Activated CD8-positive, alpha-beta memory T cell treated with anti-CD3 and anti-CD28 coated beads, Interleukin-2, amount 50 U/mL, for 48 hours (primary cell): ENCODE data around the gene S1PR4.
"Not testable (repeated sequence)": the region's sequence is repeated elsewhere in the genome, so short reads cannot be mapped to it uniquely, and the experiment has no call there.

Experiments used
- DNase-seq: peaks from one replicate; pipeline ENCODE4 v3.0.0-alpha.2; 2020

The S1PR4 gene

DNA sequence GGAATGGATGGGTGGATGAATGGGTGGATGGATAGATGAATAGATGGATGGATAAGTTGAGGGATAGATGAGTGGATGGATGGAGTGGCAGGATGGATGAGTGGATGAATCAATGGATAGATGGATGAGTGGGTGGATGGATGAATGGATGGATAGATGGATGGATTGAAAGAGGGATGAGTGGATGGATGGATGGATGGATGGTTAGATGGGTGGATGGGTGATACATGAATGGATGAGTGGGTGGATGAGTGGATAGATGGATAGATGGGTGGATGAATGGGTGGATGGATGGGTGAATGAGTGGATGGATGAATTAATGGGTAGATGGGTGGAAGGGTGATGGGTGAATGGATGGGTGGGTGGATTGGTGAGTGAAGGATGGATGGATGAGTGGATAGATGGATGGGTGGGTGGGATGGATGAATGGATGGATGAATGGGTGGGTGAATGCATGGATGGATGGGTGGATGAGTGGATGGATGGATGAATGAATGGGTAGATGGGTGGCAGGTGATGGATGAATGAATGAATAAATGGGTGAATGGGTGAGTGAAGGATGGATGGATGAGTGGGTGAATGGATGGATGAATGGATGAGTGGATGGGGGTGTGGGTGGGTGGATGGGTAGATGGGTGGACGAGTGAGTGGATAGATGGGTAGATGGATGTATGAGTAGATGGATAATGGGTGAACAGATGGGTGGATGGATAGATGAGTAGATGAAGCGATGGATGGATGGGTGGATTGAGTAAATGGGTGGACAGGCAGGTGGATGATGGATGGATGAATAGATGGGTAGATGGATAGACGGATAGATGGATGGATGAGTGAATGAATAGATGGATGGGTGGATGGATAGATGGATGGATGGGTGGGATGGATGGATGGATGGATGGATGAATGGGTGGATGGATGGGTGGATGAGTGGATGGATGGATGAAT lies 25.0 kb upstream of the S1PR4 start:
- no peak for DNase-seq

DNA sequence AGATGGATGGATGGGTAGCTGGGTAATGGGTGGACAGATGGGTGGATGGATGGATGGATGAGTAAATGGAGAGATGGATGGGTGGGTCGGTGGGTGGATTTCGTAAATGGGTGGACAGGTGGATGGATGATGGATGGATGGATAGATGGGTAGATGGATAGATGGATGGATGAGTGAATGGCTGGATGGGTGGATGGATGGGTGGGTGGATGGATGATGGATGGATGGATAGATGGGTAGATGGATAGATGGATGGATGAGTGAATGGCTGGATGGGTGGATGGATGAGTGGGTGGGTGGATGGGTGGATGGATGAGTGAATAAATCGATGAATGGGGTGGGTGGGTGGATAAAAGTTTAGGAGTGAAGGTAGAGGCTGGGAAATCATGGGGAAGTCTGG lies 24.1 kb upstream of the S1PR4 start:
- not testable (repeated sequence) for DNase-seq

DNA sequence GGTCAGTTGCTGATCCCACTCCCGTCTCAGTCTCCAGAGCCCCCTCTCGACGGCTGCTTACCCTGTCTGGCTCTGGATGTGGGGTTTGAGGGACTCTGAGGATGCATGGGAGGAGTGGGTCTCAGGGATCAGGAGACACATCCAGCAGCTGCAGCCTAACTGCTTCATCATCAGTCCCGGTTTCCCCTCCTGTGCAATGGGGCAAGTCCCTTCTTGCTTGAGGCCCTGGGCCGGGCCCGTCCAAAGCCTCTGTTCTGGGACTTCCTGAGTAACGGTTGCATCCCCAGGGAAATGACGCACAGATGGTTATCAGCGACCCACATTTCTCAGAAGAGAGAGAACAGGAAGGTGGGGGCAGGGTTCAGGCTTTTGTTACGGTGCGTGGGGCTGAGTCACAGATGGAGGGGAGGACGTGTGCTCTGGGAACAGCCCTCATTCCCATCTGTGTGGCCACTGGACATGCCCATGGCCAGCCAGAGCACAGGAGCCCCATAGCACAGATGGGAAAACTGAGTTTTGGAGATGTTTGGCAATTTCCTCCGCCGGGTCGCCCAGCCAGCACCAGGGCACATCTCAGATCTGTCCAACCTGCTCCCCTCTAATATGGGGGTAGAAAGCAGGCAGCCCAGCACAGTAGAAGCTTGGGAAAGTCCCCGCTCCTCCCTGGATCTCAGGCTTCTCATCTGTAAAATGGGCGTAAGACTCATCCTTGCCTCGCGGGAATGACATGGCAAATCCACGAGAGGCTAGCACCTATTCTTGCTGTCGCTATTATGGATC lies 23.4 kb upstream of the S1PR4 start:
- DNase-seq: peak; percentile 86

DNA sequence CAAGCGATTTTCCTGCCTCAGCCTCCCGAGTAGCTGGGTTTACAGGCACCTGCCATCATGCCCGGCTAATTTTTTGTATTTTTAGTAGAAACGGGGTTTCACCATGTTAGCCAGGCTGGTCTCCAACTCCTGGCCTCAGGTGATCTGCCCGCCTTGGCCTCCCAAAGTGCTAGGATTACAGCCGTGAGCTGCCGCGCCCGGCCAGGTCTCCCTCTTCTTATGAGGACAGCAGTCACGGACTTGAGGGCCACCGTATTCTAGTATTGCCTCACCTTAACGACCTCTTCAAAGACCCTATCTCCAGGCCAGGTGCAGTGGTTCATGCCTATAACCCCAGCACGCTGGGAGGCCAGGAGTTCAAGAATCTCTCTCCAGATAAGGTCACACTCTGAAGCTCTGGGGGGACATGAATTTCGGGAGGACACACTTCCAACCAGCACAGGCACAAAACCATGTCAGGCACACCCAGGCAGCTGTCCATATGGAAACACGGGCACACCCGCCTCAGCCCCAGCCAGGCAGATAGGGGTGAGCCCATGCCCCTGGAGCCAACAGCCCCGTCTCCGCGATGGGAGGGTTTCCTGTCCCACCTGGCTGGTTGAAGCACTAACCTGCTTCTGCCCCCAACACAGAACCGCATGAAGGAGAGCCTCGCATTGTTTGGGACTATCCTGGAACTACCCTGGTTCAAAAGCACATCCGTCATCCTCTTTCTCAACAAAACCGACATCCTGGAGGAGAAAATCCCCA lies 21.3 kb upstream of the S1PR4 start:
- DNase-seq: no peak

DNA sequence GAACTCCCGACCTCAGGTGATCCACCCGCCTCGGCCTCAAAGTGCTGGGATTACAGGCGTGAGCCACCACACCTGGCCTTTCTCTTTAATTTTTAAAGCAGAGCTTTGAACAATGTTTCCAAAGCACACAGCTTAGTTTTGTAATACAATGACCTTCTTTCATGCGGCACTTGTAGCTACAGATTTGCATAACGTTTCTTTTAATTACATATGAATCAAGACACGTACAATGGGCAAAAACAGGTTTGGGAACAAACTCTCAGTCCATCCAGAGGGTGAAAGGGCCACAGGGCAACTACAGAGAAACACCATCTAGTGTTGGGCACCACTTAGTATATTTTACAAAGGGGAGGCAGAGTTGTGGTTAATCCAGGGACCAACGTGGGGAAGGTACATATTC lies 19.0 kb upstream of the S1PR4 start:
- no peak for DNase-seq

DNA sequence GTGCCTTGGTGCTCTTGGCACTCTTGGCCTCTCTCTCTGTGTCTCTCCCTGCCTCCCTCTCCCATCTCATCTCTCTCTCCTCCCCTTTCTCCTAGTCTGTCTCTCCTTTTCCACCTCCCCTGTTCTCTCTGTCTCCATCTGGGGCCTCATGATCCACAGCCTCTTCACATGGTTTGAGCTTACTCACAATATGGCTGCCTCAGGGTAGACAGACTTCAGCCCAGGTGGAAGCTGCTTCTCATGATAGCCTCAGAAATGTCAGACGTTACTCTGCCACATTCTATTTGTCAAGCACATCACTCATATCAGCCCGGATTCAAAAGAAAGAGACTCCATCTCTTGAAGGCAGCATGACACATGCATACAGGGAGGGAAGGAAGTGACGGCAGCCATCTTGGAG lies 18.4 kb upstream of the S1PR4 start:
- DNase-seq: no peak

DNA sequence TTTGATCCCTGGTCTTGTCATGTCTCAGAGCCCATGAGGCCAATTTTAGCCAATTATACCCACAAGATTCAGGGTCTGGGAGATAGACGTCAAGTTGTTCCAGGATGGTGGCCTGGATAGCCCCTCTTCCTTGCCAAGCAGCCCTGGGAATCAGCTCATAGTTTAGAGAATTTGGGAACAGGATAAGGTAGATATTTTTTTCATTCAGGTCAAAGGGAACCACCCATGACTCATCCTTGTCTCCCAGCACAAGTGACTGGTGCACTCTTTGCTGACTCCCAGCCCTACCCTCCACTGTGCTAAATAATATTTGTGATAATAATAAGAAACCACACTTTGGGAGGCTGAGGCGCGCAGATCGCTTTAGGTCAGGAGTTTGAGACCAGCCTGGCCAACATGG lies 17.1 kb upstream of the S1PR4 start:
- no peak for DNase-seq

DNA sequence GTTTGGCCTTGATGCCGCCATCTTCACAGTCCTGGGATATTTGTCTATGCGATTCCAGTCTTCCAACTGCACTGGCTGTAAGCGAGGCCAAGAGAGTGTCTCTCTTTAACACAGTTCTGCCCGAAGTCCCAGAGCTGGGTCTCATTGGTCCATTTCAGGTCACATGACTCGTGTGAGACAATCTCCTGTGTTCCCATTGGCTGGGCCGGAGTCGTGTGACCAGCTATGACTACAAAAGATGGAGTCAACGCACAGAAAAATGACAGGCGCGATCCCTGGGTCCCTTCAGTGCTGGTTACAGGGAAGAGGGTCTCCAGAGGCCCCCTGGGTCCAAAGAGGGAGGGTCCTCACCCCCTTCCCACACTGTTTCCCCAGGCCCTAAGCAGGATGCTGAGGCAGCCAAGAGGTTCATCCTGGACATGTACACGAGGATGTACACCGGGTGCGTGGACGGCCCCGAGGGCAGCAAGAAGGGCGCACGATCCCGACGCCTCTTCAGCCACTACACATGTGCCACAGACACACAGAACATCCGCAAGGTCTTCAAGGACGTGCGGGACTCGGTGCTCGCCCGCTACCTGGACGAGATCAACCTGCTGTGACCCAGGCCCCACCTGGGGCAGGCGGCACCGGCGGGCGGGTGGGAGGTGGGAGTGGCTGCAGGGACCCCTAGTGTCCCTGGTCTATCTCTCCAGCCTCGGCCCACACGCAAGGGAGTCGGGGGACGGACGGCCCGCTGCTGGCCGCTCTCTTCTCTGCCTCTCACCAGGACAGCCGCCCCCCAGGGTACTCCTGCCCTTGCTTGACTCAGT lies 15.9 kb upstream of the S1PR4 start:
- no peak for DNase-seq

DNA sequence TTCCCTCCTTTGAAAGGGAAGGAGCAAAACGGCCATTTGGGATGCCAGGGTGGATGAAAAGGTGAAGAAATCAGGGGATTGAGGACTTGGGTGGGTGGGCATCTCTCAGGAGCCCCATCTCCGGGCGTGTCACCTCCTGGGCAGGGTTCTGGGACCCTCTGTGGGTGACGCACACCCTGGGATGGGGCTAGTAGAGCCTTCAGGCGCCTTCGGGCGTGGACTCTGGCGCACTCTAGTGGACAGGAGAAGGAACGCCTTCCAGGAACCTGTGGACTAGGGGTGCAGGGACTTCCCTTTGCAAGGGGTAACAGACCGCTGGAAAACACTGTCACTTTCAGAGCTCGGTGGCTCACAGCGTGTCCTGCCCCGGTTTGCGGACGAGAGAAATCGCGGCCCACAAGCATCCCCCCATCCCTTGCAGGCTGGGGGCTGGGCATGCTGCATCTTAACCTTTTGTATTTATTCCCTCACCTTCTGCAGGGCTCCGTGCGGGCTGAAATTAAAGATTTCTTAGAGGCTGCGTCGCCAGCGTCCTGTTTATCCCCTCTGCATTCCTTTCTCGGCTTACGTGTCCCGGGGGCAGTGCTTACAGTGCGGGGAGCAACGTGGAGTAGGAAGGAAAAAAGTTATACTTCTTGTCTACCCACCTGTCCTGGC lies 15.2 kb upstream of the S1PR4 start:
- DNase-seq: peak; percentile 83

DNA sequence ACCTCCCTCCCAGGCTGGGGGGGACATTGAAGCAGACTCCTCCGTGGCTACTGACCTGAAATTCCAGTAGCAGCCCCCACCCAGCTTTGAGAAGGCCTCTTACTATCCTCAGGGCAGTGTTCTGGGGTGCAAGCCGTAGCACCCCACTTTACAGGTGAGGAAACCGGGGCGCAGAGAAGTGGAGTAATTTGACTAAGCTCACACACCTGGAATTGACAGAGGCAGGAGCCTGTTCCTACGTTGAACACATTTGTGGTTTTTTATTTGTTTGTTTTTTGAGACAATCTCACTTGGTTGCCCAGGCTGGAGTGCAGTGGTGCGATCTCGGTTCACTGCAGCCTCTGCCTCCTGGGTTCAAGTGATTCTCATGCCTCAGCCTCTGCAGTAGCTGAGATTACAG lies 14.6 kb upstream of the S1PR4 start:
- no peak for DNase-seq

DNA sequence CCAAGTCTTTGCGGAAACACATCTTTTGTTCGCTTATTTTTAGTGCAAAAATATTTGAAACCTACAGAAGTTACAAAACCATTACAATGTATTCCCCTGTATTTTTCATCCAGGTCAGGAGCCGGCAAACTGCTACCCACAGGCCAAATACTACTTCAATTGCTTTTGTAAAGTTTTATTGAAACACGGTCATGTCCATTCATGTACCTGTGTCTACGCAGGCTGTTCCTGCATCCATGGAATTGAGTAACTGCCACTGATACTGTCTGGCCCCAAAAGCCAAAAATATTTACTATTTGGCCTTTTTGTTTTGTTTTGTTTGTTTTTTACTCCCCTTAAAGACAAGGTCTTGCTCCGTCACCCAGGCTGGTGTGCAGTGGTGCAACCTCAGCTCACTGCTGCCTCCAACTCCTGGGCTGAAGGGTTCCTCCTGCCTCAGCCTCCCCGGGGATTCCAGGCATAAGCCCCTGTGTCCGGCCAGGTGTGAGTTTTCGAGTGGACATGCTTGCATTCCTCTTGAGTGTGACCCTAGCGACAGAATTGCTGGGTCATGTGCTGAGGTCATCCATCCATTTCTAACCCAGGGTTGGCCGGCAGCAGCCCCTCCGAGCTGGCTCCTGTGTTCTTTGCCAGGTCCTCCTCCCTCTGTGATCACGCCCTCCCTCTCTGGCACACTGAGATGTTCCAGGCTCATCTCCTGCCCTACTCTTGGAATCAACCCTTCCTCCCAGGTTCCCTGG lies 10.9 kb upstream of the S1PR4 start:
- no peak for DNase-seq

DNA sequence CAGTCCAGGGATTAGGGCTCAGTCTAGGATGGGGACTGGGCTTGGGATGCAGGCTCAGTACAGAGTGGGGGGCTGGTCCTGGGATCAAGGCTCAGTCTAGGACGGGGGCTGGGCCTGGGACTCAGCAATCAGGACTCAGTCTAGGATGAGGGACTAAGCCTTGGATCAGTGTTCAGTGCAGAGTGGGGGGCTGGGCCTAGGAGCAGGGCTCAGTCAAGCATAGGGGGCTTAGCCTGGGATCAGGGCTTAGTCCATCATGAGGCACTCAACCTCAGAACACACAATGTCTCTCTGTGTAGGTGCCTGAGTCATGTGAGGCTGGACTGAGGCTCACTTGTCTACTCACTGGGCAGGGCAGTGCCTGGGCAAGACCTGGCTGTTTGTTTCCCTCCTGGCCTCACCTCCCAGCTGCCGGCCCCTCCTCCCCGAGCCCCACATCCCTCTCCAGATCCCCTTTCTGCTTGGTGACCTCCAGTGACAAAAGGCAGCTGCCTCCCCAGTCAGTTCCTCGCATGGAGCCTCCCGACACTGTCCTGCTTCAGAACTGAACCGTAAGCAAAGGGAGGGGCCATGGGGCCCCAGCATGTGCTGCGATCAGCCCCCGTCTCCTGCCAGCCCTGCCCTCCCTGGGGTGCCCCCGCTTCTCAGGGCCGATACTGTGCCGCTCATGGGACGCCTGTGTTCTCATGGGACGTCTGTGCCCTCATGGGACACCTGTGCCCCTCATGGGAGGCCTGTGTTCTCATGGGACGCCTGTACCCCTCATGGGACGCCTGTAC lies 6.5 kb upstream of the S1PR4 start:
- no peak for DNase-seq

DNA sequence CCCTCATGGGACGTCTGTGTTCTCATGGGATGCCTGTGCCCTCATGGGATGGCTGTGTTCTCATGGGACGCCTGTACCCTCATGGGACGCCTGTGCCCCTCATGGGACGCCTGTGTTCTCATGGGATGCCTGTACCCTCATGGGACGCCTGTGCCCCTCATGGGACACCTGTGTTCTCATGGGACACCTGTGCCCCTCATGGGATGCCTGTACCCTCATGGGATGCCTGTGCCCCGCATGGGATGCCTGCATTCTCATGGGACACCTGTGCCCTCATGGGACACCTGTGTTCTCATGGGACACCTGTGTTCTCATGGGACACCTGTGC lies 5.9 kb upstream of the S1PR4 start:
- not testable (repeated sequence) for DNase-seq

DNA sequence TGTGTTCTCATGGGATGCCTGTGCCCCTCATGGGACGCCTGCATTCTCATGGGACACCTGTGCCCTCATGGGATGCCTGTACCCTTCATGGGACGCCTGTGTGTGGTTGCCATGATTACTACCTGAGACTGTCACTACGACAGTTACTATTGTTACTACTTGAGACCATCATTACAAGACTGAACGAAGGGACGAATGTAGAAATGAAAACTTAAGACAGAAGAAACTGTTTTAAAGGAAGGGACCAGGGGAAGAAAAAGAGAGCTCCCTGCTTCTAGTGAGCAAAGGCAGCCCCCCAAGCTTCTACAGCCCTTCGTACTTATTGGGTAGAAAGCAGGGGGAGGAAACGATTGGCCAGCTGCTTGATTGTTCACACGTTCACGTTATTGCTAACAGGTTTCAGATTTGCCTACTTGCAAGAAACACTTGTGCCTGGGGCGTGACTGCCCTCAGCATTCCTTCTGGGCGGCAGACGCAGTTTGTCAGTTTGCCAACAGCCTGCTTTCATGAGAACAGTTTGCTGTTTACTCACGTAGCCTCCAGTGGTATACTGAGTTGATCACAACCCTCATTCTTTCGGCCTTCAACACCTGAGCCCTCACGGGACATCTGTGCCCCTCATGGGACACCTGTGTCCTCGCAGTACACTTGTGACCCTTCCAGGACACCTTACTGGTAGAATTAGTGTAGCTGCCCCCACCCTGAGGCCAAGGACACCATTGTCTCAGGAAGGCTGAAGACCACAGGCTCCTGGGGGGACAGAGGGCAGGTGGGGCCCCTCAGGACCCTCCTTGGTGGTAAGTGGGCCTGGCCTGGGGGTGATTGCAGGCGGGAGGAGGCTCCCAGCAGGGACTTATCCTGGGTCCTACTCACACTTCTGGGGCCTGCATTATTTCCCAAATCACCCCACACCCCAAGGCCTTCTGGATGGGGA lies 2.5 kb upstream of the S1PR4 start:
- DNase-seq: no peak

DNA sequence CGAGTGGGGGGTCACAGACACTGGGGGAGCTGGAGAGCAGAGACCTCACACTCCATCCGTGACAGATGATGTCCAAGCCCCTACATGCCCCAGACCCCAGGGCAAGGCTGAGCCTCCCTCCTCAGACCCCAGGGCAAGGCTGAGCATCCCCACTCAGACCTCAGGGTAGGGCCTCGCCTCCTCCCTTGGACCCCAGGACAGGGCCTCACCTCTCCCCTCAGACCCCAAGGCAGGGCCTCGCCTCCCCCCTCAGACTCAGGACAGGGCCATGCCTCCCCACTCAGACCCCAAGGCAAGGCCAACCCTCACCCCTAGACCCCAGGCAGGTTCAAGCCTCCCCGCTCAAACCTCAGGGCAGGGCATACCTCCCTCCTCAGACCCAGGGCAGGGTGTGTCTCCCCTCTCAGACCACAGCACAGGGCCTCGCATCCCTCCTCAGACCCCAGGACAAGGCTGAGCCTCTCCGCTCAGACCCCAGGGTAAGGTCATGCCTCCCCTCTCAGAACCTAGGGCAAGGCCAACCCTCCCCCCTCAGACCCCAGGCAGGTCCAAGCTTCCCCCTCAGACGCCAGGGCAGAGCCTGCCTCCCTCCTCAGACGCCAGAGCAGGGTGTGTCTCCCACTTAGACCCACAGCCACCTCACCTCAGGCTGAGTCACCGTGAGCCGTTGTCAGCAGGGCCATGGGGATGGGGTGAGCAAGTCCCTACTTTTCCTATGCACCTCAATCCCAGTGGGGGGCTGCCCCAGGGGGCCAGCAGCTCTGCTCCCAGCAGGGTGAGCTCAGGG lies 1.7 kb upstream of the S1PR4 start:
- DNase-seq: peak; percentile 82

DNA sequence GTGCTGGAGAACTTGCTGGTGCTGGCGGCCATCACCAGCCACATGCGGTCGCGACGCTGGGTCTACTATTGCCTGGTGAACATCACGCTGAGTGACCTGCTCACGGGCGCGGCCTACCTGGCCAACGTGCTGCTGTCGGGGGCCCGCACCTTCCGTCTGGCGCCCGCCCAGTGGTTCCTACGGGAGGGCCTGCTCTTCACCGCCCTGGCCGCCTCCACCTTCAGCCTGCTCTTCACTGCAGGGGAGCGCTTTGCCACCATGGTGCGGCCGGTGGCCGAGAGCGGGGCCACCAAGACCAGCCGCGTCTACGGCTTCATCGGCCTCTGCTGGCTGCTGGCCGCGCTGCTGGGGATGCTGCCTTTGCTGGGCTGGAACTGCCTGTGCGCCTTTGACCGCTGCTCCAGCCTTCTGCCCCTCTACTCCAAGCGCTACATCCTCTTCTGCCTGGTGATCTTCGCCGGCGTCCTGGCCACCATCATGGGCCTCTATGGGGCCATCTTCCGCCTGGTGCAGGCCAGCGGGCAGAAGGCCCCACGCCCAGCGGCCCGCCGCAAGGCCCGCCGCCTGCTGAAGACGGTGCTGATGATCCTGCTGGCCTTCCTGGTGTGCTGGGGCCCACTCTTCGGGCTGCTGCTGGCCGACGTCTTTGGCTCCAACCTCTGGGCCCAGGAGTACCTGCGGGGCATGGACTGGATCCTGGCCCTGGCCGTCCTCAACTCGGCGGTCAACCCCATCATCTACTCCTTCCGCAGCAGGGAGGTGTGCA lies 587 bp downstream of the S1PR4 start:
- no peak for DNase-seq

DNA sequence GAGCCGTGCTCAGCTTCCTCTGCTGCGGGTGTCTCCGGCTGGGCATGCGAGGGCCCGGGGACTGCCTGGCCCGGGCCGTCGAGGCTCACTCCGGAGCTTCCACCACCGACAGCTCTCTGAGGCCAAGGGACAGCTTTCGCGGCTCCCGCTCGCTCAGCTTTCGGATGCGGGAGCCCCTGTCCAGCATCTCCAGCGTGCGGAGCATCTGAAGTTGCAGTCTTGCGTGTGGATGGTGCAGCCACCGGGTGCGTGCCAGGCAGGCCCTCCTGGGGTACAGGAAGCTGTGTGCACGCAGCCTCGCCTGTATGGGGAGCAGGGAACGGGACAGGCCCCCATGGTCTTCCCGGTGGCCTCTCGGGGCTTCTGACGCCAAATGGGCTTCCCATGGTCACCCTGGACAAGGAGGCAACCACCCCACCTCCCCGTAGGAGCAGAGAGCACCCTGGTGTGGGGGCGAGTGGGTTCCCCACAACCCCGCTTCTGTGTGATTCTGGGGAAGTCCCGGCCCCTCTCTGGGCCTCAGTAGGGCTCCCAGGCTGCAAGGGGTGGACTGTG lies 1.2 kb downstream of the S1PR4 start:
- DNase-seq: peak; percentile 76
